ENCODE measurements around the gene HUNK. TPM values are rescaled to one million over a fixed set of nuclear protein-coding genes. Genes with fewer than 3 reads are reported as not detected.

The HUNK gene
- total RNA-seq, 1 experiment from 2014 or later, result 4.8 TPM

DNA sequence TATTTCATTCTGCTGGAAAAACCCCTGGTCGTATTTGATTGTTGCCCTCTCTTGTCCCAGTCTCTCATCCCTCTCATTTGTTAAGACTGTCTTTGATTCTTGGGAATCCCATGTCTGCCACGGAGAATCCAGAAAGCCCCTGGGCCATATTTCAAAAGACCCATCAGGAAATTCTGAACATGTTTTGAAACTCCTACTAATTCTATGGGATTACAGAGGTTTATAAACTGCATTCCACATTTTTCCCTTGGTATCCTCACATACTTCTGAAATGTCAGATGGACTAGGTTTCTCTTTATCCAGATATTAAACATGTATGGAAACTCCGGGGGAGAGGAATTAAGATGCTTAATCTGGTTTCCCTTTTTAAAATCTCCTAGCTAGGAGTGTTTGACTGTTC, 80.0 kb downstream of the HUNK start:
- H3K27me3 ChIP-seq (replicated peaks; ENCODE audit: control insufficient read depth, insufficient read depth, low read length), result no peaks in the 10 kb centered on the region
- Mint-ChIP-seq H3K27ac (ENCODE audit: unreplicated experiment) (no peak overlapping the region), H3K9me3 (ENCODE audit: unreplicated experiment) (no peaks in the 10 kb centered on the region), H3K36me3 (ENCODE audit: insufficient read depth, unreplicated experiment) (peaks cover 4% of the 10 kb centered on the region), H3K27me3 (ENCODE audit: insufficient read depth, unreplicated experiment) (no peaks in the 10 kb centered on the region), H3K4me1 (ENCODE audit: low read depth, unreplicated experiment) (peaks cover 5% of the 10 kb centered on the region), H3K4me3 (ENCODE audit: unreplicated experiment) (no peak overlapping the region)
- no peaks in the 10 kb centered on the region for H3K9me3 ChIP-seq
- H3K4me1 ChIP-seq, result no peaks in the 10 kb centered on the region
- ChIA-PET CTCF (no interaction called here), POLR2A (no interaction called here)
- DNase-seq, result no peak
- H3K4me3 ChIP-seq (ENCODE audit: low read depth, low read length), result no peak overlapping the region
- BruUV-seq (replicated peaks), result no TSS peak
- intact Hi-C loops (cut with micrococcal nuclease; ENCODE audit: unreplicated experiment), result no loop called here
- TF ChIP-seq, protein P1, sequence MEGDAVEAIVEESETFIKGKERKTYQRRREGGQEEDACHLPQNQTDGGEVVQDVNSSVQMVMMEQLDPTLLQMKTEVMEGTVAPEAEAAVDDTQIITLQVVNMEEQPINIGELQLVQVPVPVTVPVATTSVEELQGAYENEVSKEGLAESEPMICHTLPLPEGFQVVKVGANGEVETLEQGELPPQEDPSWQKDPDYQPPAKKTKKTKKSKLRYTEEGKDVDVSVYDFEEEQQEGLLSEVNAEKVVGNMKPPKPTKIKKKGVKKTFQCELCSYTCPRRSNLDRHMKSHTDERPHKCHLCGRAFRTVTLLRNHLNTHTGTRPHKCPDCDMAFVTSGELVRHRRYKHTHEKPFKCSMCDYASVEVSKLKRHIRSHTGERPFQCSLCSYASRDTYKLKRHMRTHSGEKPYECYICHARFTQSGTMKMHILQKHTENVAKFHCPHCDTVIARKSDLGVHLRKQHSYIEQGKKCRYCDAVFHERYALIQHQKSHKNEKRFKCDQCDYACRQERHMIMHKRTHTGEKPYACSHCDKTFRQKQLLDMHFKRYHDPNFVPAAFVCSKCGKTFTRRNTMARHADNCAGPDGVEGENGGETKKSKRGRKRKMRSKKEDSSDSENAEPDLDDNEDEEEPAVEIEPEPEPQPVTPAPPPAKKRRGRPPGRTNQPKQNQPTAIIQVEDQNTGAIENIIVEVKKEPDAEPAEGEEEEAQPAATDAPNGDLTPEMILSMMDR (IDR thresholded peaks at IDR 0.05; ENCODE audit: insufficient read depth in 1 of 2, low read depth in 1 of 2, low read length in 1 of 2, severe bottlenecking in 1 of 2, unreplicated experiment in 1 of 2), result no peak
- H3K36me3 ChIP-seq (ENCODE audit: control insufficient read depth, insufficient read depth, low read length), result no peaks in the 10 kb centered on the region

DNA sequence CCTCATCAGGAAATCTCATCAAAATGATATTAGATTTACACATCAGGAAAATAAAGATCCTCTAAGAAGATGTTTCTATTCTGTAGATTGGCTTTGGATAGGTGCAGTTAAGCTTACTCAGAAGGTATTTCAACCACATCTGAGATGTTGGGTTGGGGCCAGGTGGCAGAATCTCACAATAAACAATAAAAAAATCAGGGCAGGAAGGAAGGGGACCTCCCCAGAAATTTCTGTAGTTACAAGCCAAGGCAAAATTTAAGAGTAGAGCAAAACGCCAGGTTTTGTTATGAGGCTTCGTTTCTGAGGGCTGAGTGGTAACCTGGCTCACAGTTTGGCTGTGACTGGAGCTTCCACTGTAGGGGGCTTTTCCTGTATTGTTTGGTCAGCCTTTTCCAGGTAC, 84.8 kb downstream of the HUNK start:
- intact Hi-C loops (cut with micrococcal nuclease; ENCODE audit: unreplicated experiment), result no loop called here
- H3K27me3 ChIP-seq (replicated peaks; ENCODE audit: control insufficient read depth, insufficient read depth, low read length), result no peaks in the 10 kb centered on the region
- ChIA-PET CTCF (no interaction called here), POLR2A (no interaction called here)
- no peaks in the 10 kb centered on the region for H3K4me1 Mint-ChIP-seq (ENCODE audit: low read depth, unreplicated experiment)
- BruUV-seq (replicated peaks), result no TSS peak
- no peaks in the 10 kb centered on the region for H3K4me1 ChIP-seq
- no peak overlapping the region for H3K27ac Mint-ChIP-seq (ENCODE audit: unreplicated experiment)
- H3K36me3 Mint-ChIP-seq (ENCODE audit: insufficient read depth, unreplicated experiment), result peaks cover 14% of the 10 kb centered on the region
- H3K9me3 ChIP-seq, result no peaks in the 10 kb centered on the region
- no peak overlapping the region for H3K4me3 ChIP-seq (ENCODE audit: low read depth, low read length)
- TF ChIP-seq, protein P1 (IDR thresholded peaks at IDR 0.05; ENCODE audit: insufficient read depth in 1 of 2, low read depth in 1 of 2, low read length in 1 of 2, severe bottlenecking in 1 of 2, unreplicated experiment in 1 of 2), result no peak
- no peak for DNase-seq
- H3K27me3 Mint-ChIP-seq (ENCODE audit: insufficient read depth, unreplicated experiment), result no peaks in the 10 kb centered on the region
- H3K4me3 Mint-ChIP-seq (ENCODE audit: unreplicated experiment), result no peak overlapping the region
- H3K9me3 Mint-ChIP-seq (ENCODE audit: unreplicated experiment), result no peaks in the 10 kb centered on the region
- H3K36me3 ChIP-seq (ENCODE audit: control insufficient read depth, insufficient read depth, low read length), result no peaks in the 10 kb centered on the region

DNA sequence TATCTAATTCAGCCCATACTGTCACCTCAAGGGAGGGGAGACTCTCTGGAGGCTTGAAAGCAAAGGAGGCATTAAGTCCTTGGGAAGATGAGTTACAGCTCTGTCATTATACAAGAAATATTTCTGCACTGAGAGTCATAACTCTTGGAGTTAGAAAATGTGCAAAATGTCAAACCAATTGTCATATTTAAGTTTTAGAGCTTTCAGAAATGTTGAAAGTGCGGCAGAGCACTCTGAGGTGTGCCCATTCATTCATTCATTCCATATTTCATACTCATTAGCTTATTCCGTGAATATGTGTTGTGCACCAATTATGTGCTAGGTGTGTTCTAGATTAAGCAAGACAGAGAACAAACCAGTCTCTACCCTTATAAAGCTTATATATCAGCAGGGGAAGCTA, 87.1 kb downstream of the HUNK start:
- ChIA-PET POLR2A (no interaction called here), CTCF (interaction anchor here (0.6 kb wide), 1 partner anchor 8 kb away, joined by 3 read pairs; no protein-coding TSS in a partner anchor)
- H3K4me1 ChIP-seq, result no peaks in the 10 kb centered on the region
- BruUV-seq (replicated peaks), result no TSS peak
- H3K4me3 ChIP-seq (ENCODE audit: low read depth, low read length), result no peak overlapping the region
- no peak for DNase-seq
- peaks cover 14% of the 10 kb centered on the region for H3K36me3 Mint-ChIP-seq (ENCODE audit: insufficient read depth, unreplicated experiment)
- no peaks in the 10 kb centered on the region for H3K9me3 Mint-ChIP-seq (ENCODE audit: unreplicated experiment)
- no peak overlapping the region for H3K4me3 Mint-ChIP-seq (ENCODE audit: unreplicated experiment)
- H3K9me3 ChIP-seq, result no peaks in the 10 kb centered on the region
- no peaks in the 10 kb centered on the region for H3K36me3 ChIP-seq (ENCODE audit: control insufficient read depth, insufficient read depth, low read length)
- intact Hi-C loops (cut with micrococcal nuclease; ENCODE audit: unreplicated experiment), result no loop called here
- no peaks in the 10 kb centered on the region for H3K4me1 Mint-ChIP-seq (ENCODE audit: low read depth, unreplicated experiment)
- no peak overlapping the region for H3K27ac Mint-ChIP-seq (ENCODE audit: unreplicated experiment)
- no peaks in the 10 kb centered on the region for H3K27me3 ChIP-seq (replicated peaks; ENCODE audit: control insufficient read depth, insufficient read depth, low read length)
- TF ChIP-seq, protein P1 (IDR thresholded peaks at IDR 0.05; ENCODE audit: insufficient read depth in 1 of 2, low read depth in 1 of 2, low read length in 1 of 2, severe bottlenecking in 1 of 2, unreplicated experiment in 1 of 2), result no peak
- H3K27me3 Mint-ChIP-seq (ENCODE audit: insufficient read depth, unreplicated experiment), result no peaks in the 10 kb centered on the region
